GDM1 (cell line): ENCODE measurements around the gene HS2ST1.
"Not testable (repeated sequence)": the region's sequence is repeated elsewhere in the genome, so short reads cannot be mapped to it uniquely, and the experiment has no call there.

Experiments
- DNase-seq: peaks from one replicate; lab custom pipeline; 2025; lab: John Stamatoyannopoulos, UW

HS2ST1 gene

GRCh38 chr1:86914601-86914997, at the start of gene HS2ST1:
HS2ST1 (plus strand) TSS chr1:86914635.
- no peak for DNase-seq

DNA sequence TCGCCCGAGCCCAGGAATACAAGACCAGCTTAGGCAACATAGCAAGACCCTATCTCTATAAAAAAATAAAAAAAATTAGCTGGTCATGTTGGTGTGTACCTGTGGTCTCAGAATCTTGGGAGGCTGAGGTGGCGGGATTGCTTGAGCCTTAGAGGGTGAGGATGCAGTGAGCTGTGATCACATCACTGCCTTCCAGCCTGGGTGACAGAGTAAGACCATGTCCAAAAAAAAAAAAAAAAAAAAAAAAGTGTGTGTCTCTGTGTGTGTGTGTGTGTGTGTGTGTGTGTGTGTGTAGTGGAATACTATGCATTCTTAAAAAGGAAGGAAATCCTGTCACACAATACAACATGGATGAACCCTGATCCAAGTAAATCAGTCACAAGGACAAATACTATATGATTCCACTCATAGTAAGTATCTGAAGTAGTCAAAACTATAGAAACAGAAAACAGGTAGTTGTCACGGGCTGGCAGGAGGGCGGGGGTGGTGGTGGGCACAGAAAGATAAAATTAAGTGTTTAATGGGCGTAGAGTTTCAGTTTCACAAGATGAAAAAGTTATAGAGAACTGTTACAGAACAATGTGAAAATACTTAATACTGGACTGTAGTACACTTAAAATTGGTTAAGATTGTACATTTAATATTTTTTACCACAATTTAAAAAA, 48.3 kb upstream of the HS2ST1 start:
- DNase-seq, result no peak

DNA sequence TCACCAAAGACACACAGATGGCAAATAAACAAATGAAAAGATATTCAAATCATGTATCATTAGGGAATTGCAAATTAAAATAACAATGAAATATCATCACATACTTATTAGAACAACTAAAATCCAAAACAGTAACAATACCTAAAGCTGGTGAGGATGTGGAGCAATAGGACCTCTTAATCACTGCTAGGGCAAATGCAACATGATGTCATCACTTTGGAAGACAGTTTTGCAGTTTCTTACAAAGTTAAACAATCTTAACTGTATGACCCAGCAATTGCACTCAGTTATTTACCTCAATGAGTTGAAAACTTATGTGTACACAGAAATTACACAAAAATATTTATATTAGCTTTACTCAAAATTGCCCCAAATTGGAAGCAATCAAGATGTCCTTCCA, 47.8 kb upstream of the HS2ST1 start:
- no peak for DNase-seq

GRCh38 chr1:86867278-86867677, 47.2 kb upstream of the HS2ST1 start:
- not testable (repeated sequence) for DNase-seq

- no peak for DNase-seq
Observed at GRCh38 chr1:86868477-86868876, 46.0 kb upstream of the HS2ST1 start.

GRCh38 chr1:86871001-86871400, 43.4 kb upstream of the HS2ST1 start:
- DNase-seq, result no peak

- DNase-seq, result no peak
Observed at GRCh38 chr1:86872086-86872485, 42.3 kb upstream of the HS2ST1 start.

DNA sequence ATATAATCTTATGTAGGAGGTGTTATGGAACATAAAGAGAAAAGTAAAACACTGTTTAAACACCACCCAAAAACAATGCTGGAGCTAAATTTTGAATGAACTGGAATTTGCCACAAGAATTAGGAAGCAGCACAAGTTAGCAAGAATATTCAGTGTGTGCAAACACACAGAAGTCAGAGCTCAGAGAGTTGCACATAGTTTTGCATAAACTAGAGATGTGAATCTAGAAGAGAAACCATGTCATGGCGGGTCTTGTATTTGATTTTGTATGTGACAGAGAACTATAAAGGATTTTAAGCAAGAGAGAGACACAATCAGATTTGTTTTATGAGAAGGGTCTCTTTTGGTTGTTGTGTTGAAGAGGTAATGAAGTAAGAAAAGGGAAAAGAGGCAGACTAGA, 38.7 kb upstream of the HS2ST1 start:
- DNase-seq, result no peak

GRCh38 chr1:86887479-86888162, 26.8 kb upstream of the HS2ST1 start:
- no peak for DNase-seq

GRCh38 chr1:86888327-86888726, 26.1 kb upstream of the HS2ST1 start:
- DNase-seq, result no peak

DNA sequence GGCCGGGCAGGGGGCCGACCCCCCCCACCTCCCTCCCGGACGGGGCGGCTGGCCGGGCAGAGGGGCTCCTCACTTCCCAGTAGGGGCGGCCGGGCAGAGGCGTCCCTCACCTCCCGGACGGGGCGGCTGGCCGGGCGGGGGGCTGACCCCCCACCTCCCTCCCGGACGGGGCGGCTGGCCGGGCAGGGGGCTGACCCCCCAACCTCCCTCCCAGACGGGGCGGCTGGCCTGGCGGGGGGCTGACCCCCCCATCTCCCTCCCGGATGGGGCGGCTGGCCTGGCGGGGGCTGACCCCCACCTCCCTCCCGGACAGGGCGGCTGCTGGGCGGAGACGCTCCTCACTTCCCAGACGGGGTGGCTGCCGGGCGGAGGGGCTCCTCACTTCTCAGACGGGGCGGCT, 15.0 kb upstream of the HS2ST1 start:
- not testable (repeated sequence) for DNase-seq

- DNase-seq, result no peak
Observed at GRCh38 chr1:86905875-86906274, 8.6 kb upstream of the HS2ST1 start.

DNA sequence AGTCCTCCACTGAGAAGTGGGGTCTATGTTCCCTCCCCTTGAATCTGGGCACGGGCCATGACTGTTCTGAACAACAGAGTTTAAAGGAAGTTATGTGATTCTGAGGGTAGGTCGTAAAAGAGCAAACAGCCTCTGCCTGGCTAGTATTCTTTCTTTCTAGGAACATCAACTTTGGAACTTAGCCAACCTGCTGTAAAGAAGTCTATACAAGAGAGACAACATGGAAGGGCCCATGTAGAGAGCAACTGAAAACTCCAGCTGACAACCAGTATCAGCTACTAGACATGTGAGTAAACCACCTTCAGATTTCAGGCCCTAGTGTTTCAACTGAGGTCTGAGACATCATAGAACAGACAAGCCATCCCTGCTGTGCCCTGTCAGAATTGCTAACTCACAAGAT, 8.0 kb upstream of the HS2ST1 start:
- DNase-seq, result no peak

GRCh38 chr1:86912281-86912900, 2.0 kb upstream of the HS2ST1 start:
- DNase-seq, result no peak

DNA sequence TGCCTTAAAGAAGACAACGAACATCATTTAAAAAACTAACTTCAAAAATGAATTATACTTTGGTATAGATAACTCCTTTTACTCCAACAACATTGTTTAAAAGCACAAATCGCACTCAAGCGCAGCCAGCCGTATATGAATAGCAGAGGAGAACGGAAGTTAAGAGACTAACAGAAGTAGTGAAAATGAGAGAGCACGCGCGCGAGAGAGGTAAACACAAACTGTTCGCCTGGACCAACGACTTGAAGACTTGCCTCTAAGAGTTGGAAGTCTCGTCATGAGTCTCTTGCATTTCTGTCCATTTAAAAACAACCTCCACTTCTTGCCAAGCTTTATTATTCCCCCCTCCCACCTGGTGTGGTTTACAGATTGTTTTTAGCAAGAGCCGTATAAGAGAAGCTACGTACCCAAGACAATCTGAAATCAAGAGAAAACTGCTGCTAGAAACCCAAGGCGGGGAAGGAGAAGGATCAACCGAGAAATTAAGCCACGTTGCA, 988 bp upstream of the HS2ST1 start:
- no peak for DNase-seq

- peak; percentile 99 for DNase-seq
Observed at GRCh38 chr1:86913896-86914600, 387 bp upstream of the HS2ST1 start, which contains the start of gene SELENOF. SELENOF (minus strand) TSS chr1:86914126; CDS start chr1:86914111, 15 bp downstream.

GRCh38 chr1:86914998-86915736, 732 bp downstream of the HS2ST1 start:
- peak; percentile 42 for DNase-seq

DNA sequence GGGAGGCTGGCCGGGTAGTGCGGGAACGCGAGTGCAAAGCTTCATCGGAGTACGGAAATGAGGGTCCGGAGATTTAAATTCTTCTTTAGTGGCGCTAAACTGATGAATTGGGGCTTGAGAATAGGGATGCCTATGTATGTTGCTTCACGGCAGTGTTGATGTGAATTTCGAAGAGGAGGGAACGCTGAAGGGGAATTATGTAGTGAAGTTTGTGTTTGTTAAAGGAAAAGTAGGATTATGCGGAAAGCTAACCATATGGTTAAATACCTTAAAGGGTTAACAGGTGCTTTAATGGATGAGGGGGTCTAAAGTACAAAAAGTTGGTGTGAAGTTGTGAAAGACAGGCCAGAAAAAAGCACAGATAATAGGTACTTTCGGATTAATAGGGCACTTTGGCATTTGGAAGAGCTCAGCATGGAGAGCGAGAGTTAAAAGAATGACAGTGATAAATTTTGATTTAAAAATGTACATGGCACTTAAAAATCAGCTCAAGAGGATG, 1.4 kb downstream of the HS2ST1 start:
- no peak for DNase-seq

DNA sequence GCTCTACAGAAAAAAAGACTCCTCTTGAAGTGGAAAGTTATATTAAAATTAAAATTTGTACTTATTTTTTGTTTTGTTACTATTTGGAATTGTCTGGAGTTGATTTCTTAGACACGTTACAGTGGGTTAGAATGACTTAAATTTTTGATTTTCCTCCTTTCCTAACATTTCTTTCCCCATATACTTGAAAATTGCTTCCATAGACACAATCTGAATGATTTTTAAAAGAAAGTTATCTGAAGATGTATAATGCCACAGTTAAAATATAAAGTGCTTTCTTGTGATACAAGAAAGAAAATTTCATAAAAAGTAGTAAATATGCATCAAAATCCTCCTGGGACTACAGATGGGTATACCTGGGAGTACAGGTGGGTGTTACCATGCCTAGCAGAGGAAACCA, 2.3 kb downstream of the HS2ST1 start:
- no peak for DNase-seq

DNA sequence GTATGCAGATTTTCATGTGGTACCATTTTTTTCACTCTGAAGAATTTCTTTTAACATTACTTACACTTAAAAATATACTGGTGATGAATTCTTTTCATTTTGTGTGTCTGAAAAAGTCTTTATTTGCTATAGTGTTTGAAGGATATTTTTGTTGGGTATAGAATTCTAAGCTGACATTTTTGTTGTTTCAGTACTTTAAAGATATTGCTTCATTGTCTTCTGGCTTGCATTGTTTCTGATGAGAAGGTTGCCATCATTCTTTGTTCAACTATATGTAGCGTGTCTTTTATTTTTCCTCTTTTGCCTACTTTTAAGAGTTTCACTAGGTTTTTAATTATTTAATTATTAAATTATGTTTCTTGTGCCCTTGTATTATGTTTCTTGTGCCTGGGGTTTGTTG, 8.0 kb downstream of the HS2ST1 start:
- no peak for DNase-seq

DNA sequence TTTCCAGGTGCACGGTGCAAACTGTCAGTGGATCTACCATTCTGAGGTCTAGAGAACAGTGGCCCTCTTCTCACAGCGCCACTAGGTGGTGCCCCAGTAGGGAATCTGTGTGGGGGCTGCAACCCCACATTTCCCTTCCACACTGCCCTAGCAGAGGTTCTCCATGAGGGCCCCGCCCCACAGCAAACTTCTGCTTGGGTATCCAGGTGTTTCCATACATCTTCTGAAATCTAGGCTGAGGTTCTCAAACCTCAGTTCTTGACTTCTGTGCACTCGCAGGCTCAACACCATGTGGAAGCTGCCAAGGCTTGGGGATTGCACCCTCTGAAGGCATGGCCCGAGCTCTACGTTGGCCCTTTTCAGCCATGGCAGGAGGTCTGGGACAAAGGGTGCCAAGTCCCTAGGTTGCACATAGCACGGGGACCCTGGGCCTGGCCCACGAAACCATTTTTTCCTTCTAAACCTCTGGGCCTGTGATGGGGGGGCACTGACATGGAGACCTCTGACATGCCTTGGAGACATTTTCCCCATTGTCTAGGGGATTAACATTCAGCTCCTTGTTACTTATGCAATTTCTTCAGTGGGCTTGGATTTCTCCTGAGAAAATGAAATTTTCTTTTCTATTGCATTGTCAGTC, 10.0 kb downstream of the HS2ST1 start:
- DNase-seq, result no peak
